Measurements from ENCODE around the gene METTL18. TPM values are rescaled to one million over a fixed set of nuclear protein-coding genes. Genes with fewer than 3 reads are reported as not detected.

The METTL18 gene
- polyA plus RNA-seq (2011; rRNA removed) (4.4 and 7.1 TPM in 2 replicates), polyA minus RNA-seq (2011; rRNA and poly(A)+ RNA removed) (2.3 and 3.0 TPM in 2 replicates)

DNA sequence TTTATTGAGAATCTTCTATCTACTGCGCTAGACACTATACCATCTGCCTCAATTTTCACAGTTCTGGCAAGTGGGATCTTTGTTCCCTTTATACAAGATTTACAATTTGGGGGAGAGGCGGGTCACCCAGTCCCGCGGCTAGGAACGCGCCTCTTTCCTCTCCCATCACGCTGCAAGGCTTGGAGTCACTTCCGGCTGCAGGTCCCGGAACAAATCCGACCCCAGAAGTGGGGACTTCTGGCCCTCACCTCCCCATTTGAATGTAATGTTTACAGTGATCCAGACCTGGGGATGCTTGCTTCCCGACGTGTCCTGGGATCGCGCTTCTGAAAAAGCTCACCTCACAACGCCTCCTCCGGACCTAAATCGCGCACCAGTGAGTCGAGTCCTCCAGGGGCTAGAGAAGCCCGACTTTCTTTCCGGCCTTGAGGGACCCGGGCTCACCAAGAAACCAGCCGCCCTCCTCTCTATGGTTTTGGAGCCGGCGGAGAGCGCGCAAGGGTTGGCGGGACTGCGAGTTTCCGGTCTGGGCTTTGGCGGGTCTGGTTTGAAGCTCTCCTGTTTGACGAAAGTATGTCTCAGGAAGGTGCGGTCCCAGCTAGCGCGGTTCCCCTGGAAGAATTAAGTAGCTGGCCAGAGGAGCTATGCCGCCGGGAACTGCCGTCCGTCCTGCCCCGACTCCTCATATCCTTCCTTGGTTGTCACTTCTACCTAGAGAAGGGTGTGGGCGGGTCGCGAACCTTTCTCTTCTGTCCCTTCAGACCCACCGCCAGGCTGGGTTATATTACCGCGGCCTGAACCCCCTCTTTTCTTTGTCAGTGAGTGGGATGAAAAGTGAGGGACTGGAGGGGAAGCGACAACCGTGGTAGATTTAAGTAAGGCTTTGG, at the start of gene METTL18:
TSS of gene METTL18 (minus strand) at position 378 of the 887 bp plus-strand sequence. CDS start 1,212 bp downstream, outside the sequence.
- peak; percentile 86 for DNase-seq (ENCODE audit: low read depth, low spot score)
- no peaks in the 10 kb centered on the region for H3K9me3 ChIP-seq (ENCODE audit: control insufficient read depth, insufficient read depth, low read length)
- ChIA-PET POLR2A (no interaction called here), CTCF (interaction anchor here (2.2 kb wide), 1 partner anchor 15 kb away, joined by 14 read pairs; no protein-coding TSS in a partner anchor)
- no peak for TF ChIP-seq CTCF (IDR thresholded peaks at IDR 0.05; ENCODE audit: low read depth, low read length)
- no peaks in the 10 kb centered on the region for H3K27me3 ChIP-seq (ENCODE audit: control insufficient read depth, insufficient read depth, low read length)
- H3K4me3 ChIP-seq (ENCODE audit: low read depth, low read length) = peak within 1 kb of the TSS; percentile 88
- peak within 1 kb of the TSS; percentile 73 for H3K27ac ChIP-seq (ENCODE audit: low read depth, low read length)

DNA sequence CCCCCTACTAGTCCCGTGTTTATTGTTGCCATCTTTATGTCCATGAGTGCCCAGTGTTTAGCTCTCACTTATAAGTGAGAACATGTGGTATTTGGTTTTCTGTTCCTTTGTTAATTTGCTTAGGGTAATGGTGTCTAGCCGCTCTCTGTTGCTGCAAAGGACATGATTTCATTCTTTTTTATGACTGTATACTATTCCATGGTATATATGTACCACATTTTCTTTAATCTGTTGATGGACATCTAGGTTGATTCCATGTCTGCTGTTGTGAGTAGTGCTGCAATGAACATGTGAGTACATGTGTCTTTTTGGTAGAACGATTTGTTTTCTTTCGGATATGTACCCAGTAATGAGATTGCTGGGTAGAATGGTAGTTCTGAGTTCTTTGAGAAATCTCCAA, 44.2 kb upstream of the METTL18 start:
- CTCF ChIA-PET = interaction anchor here (0.8 kb wide), 1 partner anchor 13 kb away, joined by 3 read pairs; no protein-coding TSS in a partner anchor
- no peaks in the 10 kb centered on the region for H3K9me3 ChIP-seq (ENCODE audit: control insufficient read depth, insufficient read depth, low read length)
- no peak for TF ChIP-seq CTCF (IDR thresholded peaks at IDR 0.05; ENCODE audit: low read depth, low read length)
- H3K27me3 ChIP-seq (ENCODE audit: control insufficient read depth, insufficient read depth, low read length) = no peaks in the 10 kb centered on the region
- POLR2A ChIA-PET = no interaction called here
- no peak for DNase-seq (ENCODE audit: low read depth, low spot score)
- no peak overlapping the region for H3K4me3 ChIP-seq (ENCODE audit: low read depth, low read length)
- H3K27ac ChIP-seq (ENCODE audit: low read depth, low read length) = no peak overlapping the region

- ChIA-PET CTCF (no interaction called here), POLR2A (interaction anchor here (1.1 kb wide), 1 partner anchor 57 kb away, joined by 3 read pairs; the partner anchor contains the start of gene SCYL3)
- TF ChIP-seq CTCF (IDR thresholded peaks at IDR 0.05; ENCODE audit: low read depth, low read length) = no peak
- DNase-seq (ENCODE audit: low read depth, low spot score) = no peak
- Histone ChIP-seq H3K27ac (ENCODE audit: low read depth, low read length) (no peak overlapping the region), H3K4me3 (ENCODE audit: low read depth, low read length) (no peak overlapping the region), H3K27me3 (ENCODE audit: control insufficient read depth, insufficient read depth, low read length) (no peaks in the 10 kb centered on the region), H3K9me3 (ENCODE audit: control insufficient read depth, insufficient read depth, low read length) (no peaks in the 10 kb centered on the region)
These were observed 41.5 kb upstream of the METTL18 start for GRCh38 chr1:169836198-169836597.

GRCh38 chr1:169835647-169836046, 40.9 kb upstream of the METTL18 start:
- H3K27me3 ChIP-seq (ENCODE audit: control insufficient read depth, insufficient read depth, low read length) = no peaks in the 10 kb centered on the region
- no peak for TF ChIP-seq CTCF (IDR thresholded peaks at IDR 0.05; ENCODE audit: low read depth, low read length)
- no peak overlapping the region for H3K4me3 ChIP-seq (ENCODE audit: low read depth, low read length)
- POLR2A ChIA-PET = interaction anchor here (1.1 kb wide), 1 partner anchor 58 kb away, joined by 3 read pairs; the partner anchor contains the start of gene SCYL3
- no peak for DNase-seq (ENCODE audit: low read depth, low spot score)
- H3K9me3 ChIP-seq (ENCODE audit: control insufficient read depth, insufficient read depth, low read length) = no peaks in the 10 kb centered on the region
- no peak overlapping the region for H3K27ac ChIP-seq (ENCODE audit: low read depth, low read length)
- CTCF ChIA-PET = no interaction called here

DNA sequence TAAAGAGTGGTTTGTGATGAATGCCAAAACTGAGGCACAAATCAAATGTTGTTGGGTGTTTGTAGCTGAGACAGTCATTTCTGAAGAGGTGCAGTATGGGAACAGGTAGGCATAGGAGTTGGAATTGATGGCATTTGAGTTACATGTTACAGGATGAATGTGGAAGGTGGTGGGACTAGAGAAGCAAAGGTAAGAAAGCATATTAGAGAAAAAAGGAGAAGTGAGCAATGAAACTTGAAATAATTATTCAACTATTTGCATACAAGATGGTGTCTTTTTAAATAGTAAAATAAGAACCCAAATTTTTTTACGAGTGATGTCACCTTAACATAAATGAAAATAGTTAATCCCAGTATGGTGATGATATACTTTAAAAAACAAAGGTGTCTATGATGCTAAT, 40.2 kb upstream of the METTL18 start:
- Histone ChIP-seq H3K9me3 (ENCODE audit: control insufficient read depth, insufficient read depth, low read length) (no peaks in the 10 kb centered on the region), H3K27ac (ENCODE audit: low read depth, low read length) (no peak overlapping the region), H3K27me3 (ENCODE audit: control insufficient read depth, insufficient read depth, low read length) (no peaks in the 10 kb centered on the region), H3K4me3 (ENCODE audit: low read depth, low read length) (no peak overlapping the region)
- ChIA-PET POLR2A (no interaction called here), CTCF (no interaction called here)
- no peak for TF ChIP-seq CTCF (IDR thresholded peaks at IDR 0.05; ENCODE audit: low read depth, low read length)
- DNase-seq (ENCODE audit: low read depth, low spot score) = no peak
